Adrenal gland (tissue), 5 donors: Measurements from ENCODE around the gene KIR2DL4.

ENCODE experiments used
- CTCF ChIP-seq, 6 experiments: fragments of 450-650 bp in 4 of 6; fragments of 200-600 bp in 2 of 6; sonication (generic) in 1 of 6; IDR thresholded peaks; 1 replicate in 5 of 6; 2 replicates in 1 of 6; pipeline versions ENCODE4 v1.5.1 to v1.8.0; 2016 to 2021; ENCODE audit warnings: antibody characterized with exemption in 6 of 6, mild to moderate bottlenecking in 2 of 6, moderate library complexity in 1 of 6
- POLR2A ChIP-seq, 2 donors: fragments of 450-650 bp; IDR thresholded peaks; one replicate each; pipeline ENCODE4 v1.6.1; 2017; ENCODE audit warnings: antibody characterized with exemption in 2 of 2, mild to moderate bottlenecking in 2 of 2, moderate library complexity in 1 of 2
- donor health status: DM: no; HTN: no; CAD: no.

DNA sequence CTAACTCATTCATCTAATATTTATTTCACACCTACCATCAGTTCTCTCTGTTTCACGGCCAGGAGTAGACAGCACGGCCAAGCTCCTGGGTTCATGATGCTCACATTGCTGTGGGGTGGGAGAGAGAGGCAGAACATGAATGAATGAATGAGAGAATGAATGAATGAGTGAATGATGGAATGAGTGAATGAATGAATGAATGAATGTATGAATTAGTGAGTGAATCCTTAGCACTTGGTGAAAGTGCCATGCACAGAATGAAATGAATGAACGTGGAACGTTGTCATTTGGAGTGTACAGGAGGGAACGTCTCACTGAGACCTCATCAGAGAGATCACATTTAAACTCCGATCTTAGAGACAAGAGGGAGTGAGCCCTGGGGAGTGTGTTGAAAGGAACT is 11.9 kb upstream of the KIR2DL4 start:
- TF ChIP-seq CTCF (IDR thresholded peaks at IDR 0.05) (no peak), POLR2A (IDR thresholded peaks at IDR 0.05) (no peak)
